ENCODE measurements around the gene TGIF2.
"Not testable (repeated sequence)": the region's sequence is repeated elsewhere in the genome, so short reads cannot be mapped to it uniquely, and the experiment has no call there.

TGIF2 gene

GRCh38 chr20:36620917-36621316 is 47.5 kb downstream of the TGIF2 start:
- DNase-seq: no peak

DNA sequence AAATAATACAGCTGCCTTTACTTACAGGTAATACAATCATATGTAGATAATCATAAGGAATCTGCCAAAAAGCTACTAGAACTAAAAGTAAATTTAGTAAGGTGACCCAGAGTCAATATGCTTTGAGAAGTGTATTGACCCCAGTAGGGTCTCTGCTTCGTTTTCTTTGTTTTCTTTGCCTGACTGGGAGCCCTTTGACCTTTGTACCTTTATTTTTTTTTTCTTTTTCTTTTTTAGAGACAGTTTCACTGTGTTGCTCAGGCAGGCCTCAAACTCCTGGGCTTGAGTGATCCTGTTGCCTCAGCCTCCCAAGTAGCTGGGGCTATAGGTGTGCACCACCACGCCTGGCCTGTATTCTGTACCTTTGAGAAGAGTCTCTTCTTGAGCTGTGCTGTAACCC is 50.0 kb downstream of the TGIF2 start:
- DNase-seq: no peak

GRCh38 chr20:36624068-36624943 is 50.9 kb downstream of the TGIF2 start:
- peak; percentile 86 for DNase-seq

DNA sequence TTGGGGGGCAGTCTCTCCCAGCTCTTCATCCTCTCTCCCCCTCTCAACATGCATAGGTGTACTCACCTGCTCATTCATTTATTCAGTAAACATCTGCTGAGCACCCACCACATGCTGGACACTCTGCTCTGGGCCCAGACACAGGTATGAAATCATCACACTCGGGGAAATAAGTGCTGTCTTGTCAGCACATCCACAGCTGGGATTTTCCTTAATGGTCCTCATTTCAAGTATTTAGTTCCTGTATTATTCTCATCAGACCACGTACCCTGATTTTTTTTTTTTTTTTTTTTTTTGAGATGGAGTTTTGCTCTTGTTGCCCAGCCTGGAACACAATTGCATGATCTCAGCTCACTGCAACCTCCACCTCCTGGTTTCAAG is 51.5 kb downstream of the TGIF2 start:
- no peak for DNase-seq

DNA sequence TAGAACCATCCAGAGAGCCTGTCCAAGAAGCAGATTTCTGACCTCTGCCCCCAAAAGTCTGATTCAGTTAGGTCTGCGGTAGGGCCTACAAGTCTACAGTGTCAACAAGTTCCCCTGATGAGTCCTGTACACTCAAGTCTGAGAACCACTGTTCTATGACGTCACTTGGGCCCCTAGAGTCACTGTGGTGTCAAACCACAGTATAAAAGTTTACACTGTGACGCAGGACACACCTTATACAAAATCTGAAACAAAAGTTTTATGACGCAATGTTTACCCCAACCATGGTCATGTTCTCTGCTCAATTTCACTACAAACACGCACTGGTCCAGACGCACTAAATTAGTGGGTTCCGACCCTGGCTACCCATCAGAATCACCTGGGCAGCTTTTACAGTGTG is 54.7 kb downstream of the TGIF2 start:
- no peak for DNase-seq

DNA sequence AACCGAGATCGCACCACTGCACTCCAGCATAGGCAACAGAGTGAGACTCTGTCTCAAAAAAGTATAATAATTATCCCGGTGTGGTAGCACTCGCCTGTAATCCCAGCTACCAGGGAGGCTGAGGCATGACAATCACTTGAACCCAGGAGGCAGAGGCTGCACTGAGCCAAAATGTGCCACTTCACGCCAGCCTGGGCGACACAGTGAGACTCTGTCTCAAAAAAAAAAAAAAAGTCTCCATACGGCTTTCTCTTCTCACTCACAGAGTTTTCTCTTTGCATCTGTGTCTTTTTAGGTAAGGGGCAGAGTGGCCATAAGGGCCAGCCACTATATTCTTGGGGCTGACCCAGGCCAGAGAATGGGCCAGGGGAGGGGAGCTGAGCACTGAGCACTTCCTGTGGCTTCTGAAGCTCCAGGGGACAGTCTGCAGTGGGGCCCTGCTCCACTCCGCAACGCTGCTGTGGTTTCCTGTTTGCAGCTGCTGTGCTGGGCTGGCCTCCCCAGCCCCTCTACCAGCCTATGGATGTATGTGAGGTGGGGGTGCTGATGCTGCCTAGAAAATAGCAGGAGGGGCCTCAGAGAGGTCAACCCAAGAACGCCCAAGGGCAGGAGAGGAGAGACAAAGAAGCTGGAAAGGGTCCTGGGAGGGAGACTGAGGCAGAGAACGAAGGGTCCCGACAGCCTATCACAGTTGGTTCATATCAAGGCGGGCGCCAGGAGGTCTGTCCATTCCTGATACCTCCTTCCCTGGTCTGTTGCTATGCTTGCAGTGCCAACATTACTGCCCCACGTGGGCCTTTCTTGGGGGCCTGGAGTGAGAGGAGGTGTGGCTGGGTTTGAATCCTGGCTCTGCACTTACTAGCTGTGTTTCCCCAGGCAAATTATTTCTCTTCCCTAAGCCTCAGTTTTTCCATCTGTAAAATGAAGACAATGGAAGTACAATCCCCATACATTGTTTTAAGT is 56.6 kb downstream of the TGIF2 start:
- peak; percentile 61 for DNase-seq

GRCh38 chr20:36631646-36632045 is 58.2 kb downstream of the TGIF2 start:
- DNase-seq: no peak

GRCh38 chr20:36632147-36632486 is 58.7 kb downstream of the TGIF2 start:
- DNase-seq: no peak

DNA sequence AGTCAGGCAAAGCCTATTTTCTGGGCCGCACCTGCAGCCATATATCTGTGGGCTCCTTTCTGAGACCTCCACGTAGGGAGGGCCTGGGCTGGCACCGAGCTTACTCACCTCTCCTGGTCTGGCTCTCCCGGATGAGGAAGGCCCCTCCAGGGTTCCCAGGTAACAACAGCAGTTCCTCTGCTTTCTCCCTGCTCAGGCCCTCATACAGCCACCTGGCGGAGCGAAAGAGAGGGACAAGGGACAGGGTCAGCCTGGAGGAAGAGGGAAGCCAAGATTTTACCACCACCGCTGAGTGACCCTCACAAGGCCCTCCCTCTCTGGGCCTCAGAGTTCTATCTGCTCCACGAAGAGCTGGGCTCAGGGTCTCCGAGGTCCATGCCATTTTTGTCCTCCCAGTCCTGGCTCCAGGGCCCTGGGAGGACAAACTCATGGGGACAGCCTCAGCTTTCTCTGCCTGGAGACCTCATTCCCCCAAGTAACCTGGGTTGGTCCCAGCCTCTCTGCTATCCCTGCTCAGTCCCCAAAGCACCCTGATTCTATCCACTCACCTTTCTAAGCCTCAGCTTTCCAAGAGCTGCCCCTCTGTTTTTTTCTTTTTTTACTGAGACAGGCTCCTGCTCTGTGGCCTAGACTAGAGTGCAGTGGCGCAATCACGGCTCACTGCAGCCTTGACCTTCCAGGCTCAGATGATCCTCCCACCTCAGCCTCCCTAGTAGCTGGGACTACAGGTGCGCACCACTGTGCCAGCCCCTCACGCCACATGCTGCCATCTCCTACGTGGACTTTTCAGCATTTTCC is 59.3 kb downstream of the TGIF2 start:
- no peak for DNase-seq

GRCh38 chr20:36633285-36633772 is 59.9 kb downstream of the TGIF2 start:
- DNase-seq: no peak

GRCh38 chr20:36634342-36634741 is 60.9 kb downstream of the TGIF2 start:
- no peak for DNase-seq

GRCh38 chr20:36638876-36639400 is 65.5 kb downstream of the TGIF2 start:
- DNase-seq: not testable (repeated sequence)

GRCh38 chr20:36641506-36641843 is 68.1 kb downstream of the TGIF2 start:
- no peak for DNase-seq

DNA sequence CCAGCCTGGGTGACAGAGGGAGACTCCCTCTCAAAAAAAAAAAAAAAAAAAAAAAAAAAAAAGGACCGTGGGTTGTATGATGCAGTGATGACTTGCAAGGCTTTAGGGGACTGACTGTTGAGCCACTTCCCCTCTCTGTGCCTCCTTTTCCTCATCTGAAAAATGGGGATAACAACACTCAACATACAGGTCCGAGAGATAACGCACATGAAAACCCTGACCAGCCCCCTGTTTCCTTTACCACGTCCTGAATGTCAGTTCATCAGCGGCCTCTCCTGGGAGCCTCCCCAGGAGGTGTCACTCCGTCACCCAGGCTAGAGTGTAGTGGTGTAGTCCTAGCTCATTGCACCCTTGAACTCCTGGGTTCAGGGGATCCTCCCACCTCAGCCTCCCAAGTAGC is 68.7 kb downstream of the TGIF2 start:
- DNase-seq: peak; percentile 71
